ENCODE data around the gene INHBB. TPM values are rescaled to one million over a fixed set of nuclear protein-coding genes. Genes with fewer than 3 reads are reported as not detected.

INHBB gene
- total RNA-seq, 2 experiments from 2014 or later = not detected

DNA sequence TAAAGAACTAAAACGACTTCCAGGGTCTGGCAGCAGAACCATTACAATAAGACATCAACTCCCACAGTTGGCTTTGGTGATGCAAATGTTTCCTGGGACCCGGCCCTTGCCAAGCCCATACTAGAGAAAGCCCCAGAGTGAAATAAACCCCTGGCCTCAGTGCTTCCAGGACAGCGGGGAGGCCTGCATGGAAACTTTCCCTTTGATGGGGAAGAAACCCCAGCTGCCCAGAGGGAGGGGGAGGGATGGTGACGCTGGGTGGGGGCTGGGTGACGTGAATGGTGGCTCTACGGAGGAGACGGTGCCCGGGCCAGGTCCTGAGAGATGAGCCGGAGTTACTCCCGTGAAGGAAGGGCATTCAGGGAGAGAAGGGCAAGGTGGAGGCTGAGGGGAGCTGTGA, 27.5 kb downstream of the INHBB start:
- ChIA-PET POLR2A (no interaction called here), CTCF (no interaction called here)

DNA sequence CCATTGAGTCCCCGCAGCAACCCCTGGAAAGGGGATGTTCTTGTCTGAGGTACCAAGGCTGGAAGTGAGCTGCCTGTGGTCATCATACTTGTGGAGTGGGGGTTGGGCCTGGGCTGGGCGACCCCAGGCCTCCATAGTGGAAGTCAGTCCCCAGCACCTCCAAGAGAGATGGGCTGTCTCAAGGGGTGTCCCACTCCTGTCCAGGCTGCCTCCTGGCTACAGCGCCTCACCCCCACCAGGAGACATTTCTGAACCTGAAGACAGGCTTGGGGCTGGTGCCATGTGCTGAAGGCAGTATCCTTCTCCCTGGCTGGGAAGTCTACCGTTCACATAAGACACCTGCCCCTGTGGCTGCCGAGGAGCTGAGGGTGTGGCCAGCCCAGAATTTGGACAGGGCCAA, 28.9 kb downstream of the INHBB start:
- POLR2A ChIA-PET = no interaction called here
- CTCF ChIA-PET = no interaction called here

DNA sequence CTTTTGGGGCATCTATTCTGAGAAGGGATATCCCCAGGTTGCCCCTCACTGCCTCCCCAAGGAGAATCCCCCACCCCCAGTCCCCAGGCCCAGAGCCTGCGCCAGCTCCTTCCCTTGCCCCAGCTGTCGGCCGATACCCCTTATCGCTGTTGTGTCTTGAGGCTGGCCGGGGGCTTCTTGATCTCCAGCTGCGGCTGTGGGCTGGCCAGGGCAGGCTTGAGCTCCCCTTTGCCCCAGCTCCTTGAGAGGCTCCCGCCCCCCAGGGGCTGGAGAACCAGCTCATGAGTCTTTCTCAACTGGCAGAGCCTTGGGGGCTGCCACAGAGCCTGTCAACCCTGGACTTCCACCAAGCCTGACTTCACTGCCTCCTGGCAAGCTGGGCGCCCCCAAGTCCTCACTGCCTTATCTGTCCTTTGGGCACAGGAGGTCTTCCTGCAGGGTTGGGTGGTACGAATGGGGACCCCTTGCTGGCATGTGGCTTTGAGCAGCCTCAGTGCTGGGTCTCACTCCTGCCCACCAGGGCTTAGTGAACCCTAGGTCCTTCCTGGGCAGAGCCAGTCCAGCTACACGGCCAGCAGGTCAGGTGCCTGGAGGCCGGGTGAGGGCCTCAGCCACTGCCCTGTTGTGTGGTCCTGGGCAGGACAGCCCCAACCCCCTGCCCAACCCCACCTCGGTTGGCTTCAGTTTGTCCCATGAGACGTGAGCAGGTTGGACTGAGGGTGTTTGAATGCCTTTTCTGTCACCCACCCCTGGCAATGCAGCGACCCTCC, 29.5 kb downstream of the INHBB start:
- CTCF ChIA-PET = interaction anchor here (1.0 kb wide), 1 partner anchor 18 kb away, joined by 3 read pairs; no protein-coding TSS in a partner anchor
- POLR2A ChIA-PET = no interaction called here

DNA sequence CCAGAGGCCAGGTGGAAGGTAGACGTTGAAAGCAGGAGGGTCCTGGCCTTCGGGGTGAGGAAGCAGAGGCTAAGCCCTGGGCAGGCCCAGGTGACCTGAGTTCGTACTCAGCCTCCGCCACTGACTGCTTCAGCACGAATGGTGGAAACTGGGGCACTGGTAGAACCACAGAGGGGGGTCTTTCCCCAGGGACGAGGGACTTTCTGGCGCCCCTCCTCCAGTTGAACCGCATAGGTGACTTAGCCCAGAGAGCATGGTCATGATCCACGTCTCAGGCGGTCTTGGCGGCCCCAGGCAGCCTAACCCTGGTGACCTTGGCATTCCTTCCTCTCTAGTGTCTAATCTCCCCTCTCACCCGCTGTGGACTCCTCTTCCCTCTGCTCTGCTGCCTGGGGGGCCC, 30.2 kb downstream of the INHBB start:
- ChIA-PET CTCF (interaction anchor here (1.0 kb wide), 1 partner anchor 17 kb away, joined by 3 read pairs; no protein-coding TSS in a partner anchor), POLR2A (no interaction called here)

DNA sequence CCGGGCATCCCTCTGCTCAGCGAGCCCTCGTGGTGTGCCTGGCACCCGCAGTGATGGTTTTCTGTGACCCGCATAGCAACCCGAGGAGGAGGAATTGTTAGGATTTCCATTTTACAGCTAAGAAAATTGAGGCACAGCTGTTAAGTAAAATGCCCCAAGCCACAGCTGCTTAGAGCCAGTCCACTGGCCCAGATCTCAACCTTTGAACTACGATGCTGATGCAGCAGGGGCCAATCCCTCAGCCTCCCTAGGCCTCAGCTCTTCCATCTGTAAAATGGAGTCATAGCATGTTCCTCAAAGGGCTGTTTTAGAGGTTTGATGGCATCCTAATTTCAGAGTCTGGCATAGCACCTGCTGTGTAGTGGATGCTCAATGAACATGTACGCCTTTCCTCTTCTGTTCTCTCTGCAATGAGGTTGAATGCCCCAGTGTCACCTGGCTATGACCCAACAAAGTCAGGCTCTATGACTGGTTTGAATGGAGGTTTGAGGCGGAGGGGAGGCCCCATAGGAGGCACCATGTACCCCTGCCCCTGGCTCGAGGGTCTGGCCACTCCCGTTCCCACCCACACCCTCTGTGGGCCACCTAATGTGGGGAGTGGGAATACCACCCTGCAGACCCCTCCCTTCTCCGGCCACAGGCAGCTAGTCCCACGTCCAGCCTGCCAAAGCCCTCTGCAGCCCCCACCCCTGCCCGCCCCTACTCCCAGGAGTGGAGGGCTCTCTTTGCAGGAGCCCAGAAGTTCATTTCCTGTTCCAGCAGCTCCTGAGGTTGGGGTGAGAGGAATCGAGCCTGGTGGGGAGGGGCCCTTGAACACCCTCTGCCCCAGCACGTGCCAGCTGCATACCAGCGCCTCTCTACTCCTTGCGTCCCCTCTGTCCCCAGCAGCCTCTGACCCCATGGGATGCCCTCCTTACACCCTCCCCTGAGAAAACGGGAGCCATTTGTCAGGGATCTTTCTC, 31.0 kb downstream of the INHBB start:
- POLR2A ChIA-PET = no interaction called here

DNA sequence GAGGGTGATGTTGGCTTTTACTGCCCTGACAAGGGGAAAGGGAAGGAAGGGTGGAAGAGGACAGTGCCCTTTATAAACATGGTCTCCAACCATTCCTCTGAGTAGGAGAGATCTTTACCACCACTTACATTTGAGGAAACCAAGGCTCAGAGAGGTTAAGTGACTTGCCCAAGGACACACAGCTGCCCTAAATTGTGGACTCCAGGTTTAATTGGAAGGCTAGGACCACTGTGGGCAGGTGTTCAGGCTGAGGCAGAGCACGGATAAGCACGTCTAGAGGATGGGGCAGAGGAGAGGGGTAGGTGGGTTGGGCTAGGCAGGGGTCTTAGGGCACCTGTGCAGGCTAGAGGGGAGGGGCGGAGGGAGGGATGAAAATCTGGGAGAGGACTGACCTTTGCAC, 32.7 kb downstream of the INHBB start:
- CTCF ChIA-PET = no interaction called here
- POLR2A ChIA-PET = no interaction called here

More for the DNA sequence above, 31.0 kb downstream of the INHBB start:
- CTCF ChIA-PET = no interaction called here

DNA sequence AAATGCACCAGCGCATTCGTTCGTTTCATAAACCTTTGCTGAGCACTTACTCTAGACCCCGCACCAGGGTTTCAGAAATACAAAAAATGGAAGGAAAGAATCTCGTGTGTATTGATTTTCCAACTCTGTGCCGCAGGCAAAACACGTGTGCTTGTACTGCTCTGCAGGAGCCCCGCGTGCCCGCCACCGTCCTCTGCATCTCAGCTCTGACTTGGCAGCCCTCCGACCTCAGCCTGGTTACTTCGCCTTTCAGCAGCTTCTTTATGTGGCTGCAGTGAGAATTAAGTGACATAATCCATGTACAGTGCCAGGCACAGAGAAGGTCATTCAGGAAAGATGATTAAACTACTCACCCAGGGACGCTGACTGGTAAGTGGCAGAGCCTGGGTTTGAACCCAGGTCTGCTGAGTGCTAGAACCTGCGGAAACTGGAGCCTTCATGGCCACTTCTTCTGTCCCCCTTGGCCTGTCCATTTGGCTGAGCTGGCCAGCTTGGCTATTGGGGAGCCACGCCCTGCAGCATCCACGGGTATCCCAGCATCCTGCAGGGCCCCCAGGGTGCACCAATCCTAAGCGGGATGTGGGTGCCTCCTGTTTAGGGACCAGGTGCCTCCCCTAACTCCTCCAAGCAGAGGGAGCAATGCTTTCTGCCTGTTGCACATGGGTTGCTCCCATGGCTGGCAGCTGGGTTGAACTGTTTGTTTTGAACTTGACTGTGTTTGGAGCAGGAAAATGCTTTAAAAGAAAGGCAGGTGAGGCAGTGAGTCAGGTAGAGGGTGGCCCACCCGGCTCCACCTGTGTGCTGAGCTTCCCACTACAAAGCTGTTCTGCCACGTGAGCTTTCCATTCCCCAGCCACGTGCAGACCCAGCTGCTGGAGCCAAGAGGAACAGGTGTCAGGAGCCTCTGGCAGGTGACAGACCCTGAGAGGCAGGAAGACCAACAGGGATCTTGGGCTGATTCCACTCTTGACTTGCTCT, 34.3 kb downstream of the INHBB start:
- ChIA-PET POLR2A (no interaction called here), CTCF (no interaction called here)

DNA sequence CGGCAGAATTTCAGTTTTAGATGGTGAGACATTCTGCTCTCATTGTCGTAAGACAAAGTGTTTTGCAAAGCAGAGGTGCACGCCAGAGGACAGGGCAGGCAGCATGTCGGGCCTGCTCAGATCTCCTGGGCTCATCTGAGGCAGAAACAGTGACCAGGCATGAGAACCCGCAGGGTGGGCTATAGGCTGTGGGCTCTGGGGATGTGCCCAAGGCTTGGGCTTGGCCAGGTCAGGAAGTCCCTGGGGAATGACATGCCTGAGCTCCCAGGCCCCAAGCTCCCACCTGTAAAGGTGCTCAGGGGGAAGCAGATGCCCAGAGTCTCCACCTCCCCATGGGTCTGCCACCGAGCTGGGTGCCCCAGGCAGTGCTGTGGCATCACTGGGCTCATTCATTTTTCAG, 35.3 kb downstream of the INHBB start:
- POLR2A ChIA-PET = no interaction called here
- CTCF ChIA-PET = no interaction called here

DNA sequence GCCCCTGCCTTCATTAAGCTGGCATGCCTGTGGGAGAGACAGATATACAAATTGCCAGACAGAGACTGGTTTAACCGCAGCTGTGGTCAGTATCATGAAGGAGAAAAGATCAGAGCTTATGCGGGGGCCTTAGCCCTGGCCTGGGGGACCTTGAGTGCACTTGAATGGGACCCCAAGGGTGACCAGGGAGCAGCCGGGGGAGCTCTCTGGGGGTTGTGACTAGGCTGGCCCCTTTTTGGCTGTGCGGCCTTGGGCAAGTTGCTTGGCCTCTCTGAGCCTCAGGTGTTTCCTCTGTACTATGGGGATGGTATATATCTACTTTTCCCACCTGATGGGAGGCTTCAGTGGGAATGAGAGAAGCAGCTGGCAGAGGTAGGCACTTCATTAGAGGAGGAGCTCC, 35.7 kb downstream of the INHBB start:
- CTCF ChIA-PET = interaction anchor here (0.6 kb wide), 1 partner anchor 702 kb away, joined by 3 read pairs; no protein-coding TSS in a partner anchor

DNA sequence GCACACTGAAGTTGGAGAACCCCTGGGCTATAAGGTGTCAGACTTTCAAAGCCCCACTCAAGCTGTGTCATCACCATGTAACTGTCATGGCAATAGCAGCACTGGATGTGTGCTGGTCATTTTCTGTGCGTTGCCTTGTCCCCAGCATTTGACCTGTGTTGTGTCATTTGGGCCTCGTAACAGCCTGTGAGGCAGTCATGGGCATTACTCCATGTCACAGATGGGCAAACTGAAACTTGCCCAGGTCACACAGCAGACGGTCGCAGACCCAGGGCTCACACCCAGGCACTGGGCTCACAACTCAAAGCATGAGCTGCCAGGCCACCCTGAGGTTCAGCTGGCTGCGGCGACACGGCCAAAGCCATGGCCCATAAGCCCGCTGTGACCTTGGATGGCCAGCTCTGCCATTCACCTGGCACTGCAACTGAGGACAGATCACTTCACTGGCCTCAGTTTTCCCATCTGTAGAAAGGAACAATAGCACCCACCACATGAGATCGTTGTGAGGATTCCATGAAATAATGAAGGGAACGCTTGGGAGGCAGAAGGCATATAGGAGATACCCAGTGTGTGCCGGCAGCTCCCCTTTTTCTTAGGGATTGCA, 36.7 kb downstream of the INHBB start:
- ChIA-PET CTCF (no interaction called here), POLR2A (no interaction called here)

More for the DNA sequence above, 35.7 kb downstream of the INHBB start:
- POLR2A ChIA-PET = no interaction called here

DNA sequence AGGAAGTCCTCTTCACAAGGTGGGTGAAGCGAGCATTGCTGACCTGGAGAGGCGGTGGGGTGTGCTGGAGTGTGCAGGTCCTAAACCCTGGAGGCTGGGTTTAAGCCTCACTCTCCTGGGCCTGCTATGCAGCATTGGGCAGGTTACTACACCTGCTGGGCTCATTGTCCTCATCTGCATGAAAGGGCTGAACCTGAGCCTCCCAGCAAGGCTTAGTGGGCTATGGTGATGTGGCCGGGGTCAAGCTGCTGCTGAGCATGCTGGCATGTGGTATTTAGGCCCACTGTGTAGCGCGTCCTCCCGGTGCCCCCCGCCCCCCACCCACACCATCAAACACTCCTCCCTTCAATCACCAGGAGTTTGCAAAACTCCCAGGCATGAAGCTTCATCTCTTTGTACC, 37.3 kb downstream of the INHBB start:
- ChIA-PET CTCF (no interaction called here), POLR2A (no interaction called here)

DNA sequence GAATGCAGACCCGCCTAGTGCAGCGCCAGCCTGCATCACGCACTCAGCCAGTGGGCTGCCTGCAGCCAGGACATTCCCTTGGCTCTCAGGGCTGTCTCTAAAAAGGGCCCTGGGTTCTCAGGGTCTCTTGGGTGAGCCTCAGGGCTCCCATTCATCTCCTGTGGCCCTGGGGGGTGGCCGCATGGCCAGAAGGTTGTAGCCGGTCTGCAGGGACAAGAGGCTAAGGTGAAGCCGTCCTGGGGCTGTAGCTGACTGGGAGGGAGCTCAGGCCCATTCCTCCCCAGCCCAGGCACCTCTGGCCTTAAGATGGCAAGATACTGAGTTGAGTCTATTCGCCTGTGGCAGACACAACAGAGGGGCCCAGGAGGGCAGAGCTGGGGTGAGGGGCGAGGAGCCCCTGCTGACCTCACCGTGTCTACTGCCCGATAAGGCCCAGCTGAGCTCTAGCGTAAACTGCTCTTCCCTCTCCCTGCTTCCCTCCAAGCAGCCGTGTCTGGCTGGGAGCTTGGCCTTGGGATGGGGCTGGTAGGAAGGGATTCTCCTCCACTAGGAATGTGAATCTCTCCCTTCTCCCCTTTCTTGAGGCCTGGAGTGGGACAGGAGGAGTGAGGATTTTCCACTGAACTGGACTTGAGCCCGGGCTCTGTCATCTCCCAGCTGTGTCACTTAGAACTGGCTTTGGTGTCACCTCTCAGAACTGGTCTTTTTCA, 37.9 kb downstream of the INHBB start:
- ChIA-PET CTCF (no interaction called here), POLR2A (no interaction called here)

DNA sequence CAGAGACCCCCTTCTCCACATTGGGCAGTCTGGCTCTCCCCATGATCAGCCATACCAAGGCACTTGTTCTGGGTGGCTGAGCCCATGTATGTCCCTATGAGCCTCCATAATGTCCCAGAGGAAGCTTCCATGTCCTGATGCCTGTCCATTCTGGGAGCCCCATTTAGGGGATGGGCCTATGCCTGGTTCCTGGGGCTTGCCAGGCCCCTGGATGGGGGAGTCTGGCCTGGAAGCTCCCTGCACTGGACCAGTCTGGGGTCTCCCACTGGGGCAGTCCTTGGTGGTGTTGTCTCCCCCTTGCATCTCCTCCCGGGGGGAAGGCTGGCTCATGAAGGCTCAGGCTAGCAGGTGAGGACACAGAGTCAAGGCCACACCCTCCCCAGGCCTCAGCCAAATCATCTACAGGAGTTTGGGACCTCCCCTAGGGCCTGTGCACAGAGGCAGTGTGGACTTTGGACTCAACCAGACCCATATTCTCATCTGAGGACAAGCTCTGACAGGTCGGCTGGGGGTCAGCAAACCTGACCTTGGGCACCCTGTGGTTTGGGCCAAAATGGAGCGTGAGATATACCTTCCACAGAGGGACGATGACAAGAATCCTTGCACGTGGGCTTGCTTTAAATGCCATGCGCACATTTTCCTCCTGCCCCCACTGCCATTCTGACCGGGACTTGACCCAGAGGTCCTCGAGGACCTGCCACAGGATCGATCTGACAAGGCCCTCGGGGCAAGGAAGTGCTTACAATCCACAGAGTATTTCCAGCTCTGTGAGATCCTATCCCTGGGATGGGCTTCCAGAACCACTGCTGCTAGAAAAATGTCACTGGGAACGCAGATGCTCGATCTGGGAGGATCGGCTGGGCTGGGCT, 38.8 kb downstream of the INHBB start:
- POLR2A ChIA-PET = no interaction called here

DNA sequence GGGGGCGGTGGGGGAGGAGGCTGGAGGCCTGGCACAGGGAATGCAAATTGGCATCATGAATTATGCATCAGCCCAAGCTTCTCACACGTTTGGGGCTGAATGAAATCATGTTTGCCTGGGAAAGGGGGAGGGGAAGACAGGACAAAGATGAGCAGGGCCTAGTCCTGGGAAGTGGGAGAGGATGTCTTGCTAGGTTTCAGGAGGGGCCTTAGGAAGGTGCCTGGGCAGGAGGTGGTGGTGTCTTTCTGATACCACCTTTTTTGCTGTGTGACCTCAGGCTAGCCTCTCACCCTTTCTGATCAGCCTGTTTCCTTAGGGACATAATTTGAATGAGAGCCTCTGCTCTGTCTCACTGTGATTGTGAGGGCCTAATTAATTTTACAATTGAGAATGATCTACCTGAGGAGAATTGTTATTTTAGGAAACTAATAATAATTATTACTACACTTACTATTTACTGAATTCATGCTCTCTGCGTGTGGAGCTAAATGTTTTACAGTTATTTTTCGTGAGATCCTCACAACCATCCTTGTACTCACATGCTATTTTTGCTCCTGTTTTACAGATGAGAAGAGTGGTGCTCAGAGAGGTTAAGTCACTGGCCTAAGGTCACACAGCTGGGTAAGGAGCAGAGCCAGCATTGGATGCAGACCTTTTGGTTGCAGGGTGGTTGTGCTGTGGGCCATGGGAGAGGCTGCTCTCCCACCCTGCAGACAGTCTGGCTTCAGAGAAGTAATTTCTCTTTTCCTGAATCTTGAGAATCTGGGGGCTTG, 39.6 kb downstream of the INHBB start:
- CTCF ChIA-PET = interaction anchor here (0.6 kb wide), 1 partner anchor 1226 kb away, joined by 6 read pairs; no protein-coding TSS in a partner anchor
- POLR2A ChIA-PET = no interaction called here

More for the DNA sequence above, 38.8 kb downstream of the INHBB start:
- CTCF ChIA-PET = interaction anchor here (0.6 kb wide), 1 partner anchor 1225 kb away, joined by 6 read pairs; no protein-coding TSS in a partner anchor

DNA sequence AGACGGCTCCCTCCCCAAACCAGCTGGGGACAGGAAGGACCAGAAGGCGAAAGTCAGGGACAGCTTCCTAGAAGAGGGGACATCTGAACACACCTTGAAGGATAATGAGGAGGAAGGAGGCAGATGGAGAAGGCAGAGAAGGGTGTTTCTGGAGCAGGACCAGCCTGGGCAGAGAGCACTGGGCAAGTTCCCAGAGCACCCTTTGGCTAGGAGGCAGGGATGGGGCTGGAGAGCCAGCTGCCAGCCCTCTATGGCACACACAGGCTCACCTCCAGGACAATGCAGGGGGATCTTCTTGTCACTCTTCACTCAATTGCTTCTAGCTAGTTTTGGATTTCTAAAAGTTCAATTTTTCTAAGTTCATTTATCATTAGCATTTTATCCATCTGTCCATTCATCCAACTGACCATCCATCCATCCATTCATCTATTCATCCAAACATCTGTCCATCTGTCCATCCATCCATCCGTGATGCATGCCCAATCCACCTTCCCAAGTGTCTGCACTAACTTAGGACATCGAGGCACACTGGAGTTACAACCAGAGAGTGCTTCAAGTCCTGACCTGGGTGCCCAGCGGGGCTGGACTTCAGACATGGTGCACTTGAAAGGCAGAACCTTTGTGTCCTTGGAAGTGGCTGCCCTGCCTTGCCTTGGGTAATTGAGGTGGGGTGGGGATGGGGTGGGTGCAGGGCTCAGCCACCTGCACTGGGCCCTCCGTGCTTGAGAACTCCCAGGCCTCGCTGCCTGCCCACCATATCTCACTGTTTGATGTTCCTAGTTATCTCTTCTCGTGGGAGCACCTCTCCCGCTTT, 42.5 kb downstream of the INHBB start:
- POLR2A ChIA-PET = no interaction called here
- CTCF ChIA-PET = no interaction called here

DNA sequence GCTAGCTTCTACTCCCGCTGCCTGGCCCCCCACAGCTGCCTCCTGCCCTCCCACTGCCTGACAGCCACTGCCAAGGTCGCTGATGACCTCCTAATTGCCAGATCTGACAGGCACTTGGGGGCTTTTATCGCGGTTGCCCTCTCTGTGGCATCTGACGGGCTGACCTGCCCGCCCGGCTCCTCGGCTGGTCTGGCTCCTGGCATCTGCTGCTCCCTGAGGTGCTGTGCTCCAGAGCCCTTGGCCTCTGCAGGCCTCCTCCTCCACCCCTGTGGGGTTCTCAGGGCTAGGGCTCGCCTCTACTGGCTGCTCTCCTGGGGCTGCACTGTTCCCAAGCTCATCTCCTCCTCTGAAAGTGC, 43.1 kb downstream of the INHBB start:
- ChIA-PET CTCF (no interaction called here), POLR2A (no interaction called here)
